ENCODE measurements around the gene RNH1. TPM values are rescaled to one million over a fixed set of nuclear protein-coding genes. Genes with fewer than 3 reads are reported as not detected.

RNH1 gene
- total RNA-seq, 2 experiments from 2014 or later, result 131 to 132 TPM

DNA sequence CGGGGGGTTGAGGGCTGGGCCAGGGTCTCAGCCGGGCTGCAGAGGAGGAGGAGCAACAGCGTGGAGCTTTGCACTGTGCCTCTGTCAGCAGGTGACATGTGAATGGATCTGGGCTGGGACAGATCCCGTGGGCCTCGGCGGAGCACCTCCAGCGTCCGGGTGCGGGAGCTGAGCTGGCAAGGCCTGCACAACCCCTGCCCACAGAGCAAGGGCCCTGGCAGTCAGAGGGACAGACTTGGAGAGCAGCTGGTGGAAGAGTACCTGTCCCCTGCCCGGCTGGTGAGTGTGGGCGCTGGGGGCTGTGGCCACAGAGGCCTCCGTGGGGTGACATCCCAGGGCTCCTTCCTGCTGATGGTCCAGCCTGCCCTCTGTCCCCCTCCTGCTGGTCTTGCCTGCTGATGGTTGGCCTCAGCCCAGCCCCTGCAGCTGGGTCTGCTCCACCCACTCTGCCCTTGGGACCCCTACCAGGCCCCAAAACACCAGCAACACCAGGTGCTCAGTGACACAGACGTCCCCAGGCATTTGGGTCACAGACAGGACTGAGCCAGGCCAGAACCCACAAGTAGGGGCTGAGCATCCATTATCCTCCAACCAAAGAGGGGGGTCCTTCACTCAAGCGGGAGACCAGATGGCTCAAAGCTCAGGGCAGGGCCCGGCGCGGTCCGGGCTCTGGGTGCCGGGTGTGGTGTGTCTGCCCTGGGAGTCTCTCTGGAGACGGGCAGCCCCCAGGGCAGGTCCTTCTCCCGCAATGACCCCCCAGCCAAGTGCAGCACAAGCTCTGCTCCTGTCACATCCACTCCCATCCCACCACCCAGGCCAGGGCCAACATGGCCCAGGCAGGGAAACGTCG is 33.8 kb upstream of the RNH1 start:
- no peaks in the 10 kb centered on the region for H3K36me3 ChIP-seq (ENCODE audit: insufficient read depth, low read length)
- no peaks in the 10 kb centered on the region for H3K27me3 Mint-ChIP-seq
- no peak overlapping the region for H3K27ac ChIP-seq (ENCODE audit: low read depth in 1 of 2, low read length in 2 of 2)
- no peak overlapping the region for H3K4me3 Mint-ChIP-seq
- no peak overlapping the region for H3K4me3 ChIP-seq (ENCODE audit: low read length)
- ChIA-PET POLR2A (no interaction called here), CTCF (no interaction called here)
- H3K27ac Mint-ChIP-seq, result no peak overlapping the region
- H3K9me3 Mint-ChIP-seq, result no peaks in the 10 kb centered on the region
- no peak for TF ChIP-seq CTCF (IDR thresholded peaks at IDR 0.05)
- H3K4me1 ChIP-seq (ENCODE audit: insufficient read depth, low read length), result peaks cover 28% of the 10 kb centered on the region
- DNase-seq (peak in 1 of 14 experiments; percentile 1), ATAC-seq (ENCODE audit: poor library complexity) (no peak)
- intact Hi-C loops (cut with DNase I, micrococcal nuclease), result no loop called here
- H3K4me1 Mint-ChIP-seq (ENCODE audit: low read depth), result peaks cover 16% of the 10 kb centered on the region
- peaks cover 4% of the 10 kb centered on the region for H3K36me3 Mint-ChIP-seq (ENCODE audit: low read depth)
- H3K27me3 ChIP-seq (ENCODE audit: control insufficient read depth in 1 of 2, insufficient read depth in 2 of 2, low read length in 2 of 2), result no peaks in the 10 kb centered on the region
- H3K9me3 ChIP-seq (ENCODE audit: control insufficient read depth in 1 of 2, insufficient read depth in 1 of 2, low read length in 2 of 2), result no peaks in the 10 kb centered on the region

DNA sequence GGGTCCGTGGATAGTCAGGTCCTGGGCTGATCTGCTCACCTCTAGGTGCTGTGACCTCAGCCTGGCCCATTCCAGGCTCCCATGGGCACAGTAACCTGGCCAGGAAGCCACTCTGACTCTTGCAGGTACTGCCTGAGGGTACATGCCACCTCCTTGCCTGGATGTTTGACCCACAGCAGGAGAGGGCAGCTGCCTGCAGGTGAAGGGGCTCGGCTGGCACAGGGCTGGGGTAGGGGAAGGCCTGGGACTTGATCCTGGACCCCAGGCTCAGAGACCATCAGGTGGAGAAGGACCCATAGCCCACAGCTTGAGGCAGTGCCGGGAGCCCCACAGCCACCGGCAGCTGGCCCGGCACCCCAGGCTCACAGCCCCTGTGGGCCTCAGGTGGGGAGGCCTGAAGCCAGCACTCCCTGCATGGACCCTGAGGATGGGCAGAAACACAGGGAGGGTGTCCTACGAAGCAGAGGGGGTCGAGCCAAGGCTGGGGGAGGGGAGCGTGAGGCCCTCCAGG is 33.0 kb upstream of the RNH1 start:
- peaks cover 4% of the 10 kb centered on the region for H3K36me3 Mint-ChIP-seq (ENCODE audit: low read depth)
- H3K9me3 Mint-ChIP-seq, result no peaks in the 10 kb centered on the region
- Histone ChIP-seq H3K4me3 (ENCODE audit: low read length) (no peak overlapping the region), H3K4me1 (ENCODE audit: insufficient read depth, low read length) (peaks cover 28% of the 10 kb centered on the region), H3K36me3 (ENCODE audit: insufficient read depth, low read length) (no peaks in the 10 kb centered on the region), H3K27ac (ENCODE audit: low read depth in 1 of 2, low read length in 2 of 2) (no peak overlapping the region), H3K9me3 (ENCODE audit: control insufficient read depth in 1 of 2, insufficient read depth in 1 of 2, low read length in 2 of 2) (no peaks in the 10 kb centered on the region), H3K27me3 (ENCODE audit: control insufficient read depth in 1 of 2, insufficient read depth in 2 of 2, low read length in 2 of 2) (no peaks in the 10 kb centered on the region)
- ChIA-PET CTCF (no interaction called here), POLR2A (no interaction called here)
- DNase-seq (no peak), ATAC-seq (ENCODE audit: poor library complexity) (no peak)
- intact Hi-C loops (cut with DNase I, micrococcal nuclease), result loop anchor here in 1 of 2 experiments (2.0 to 5.0 kb wide), 2 partner anchors 17 to 257 kb away; partner anchors contain the start of gene SLC25A22
- H3K4me1 Mint-ChIP-seq (ENCODE audit: low read depth), result peaks cover 16% of the 10 kb centered on the region
- H3K27me3 Mint-ChIP-seq, result no peaks in the 10 kb centered on the region
- no peak overlapping the region for H3K4me3 Mint-ChIP-seq
- TF ChIP-seq CTCF (IDR thresholded peaks at IDR 0.05), result no peak
- H3K27ac Mint-ChIP-seq, result no peak overlapping the region

DNA sequence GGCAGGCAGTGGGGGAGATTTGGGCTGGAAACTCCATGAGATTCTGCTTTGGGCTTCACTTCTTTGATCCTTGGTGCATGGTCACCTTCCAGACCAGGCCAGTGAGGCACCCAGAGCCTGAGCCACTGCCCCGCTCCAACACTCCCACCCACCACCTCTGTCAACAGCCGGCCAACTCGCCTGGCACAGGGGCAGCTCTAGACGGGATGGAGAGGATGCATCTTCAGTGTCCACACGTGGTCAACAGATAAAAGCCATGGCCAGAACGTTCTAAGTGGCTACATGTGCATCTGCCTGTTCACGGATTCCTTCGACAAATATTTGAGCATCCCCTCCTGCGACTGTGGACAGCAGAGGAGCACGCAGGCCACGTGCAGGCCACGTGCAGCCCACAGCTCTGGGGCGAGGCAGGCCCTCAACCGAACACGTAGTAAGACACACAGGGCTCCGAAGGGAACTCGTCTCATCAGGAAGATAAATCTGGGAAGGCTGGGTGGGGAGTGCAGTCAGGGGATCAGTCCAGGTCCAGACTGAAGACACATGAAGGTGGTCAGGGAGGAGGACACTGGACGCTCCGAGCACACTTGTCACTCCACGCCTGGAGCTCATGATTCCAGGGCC is 31.5 kb upstream of the RNH1 start:
- peaks cover 4% of the 10 kb centered on the region for H3K36me3 Mint-ChIP-seq (ENCODE audit: low read depth)
- H3K27ac Mint-ChIP-seq, result peak overlapping the region; percentile 53
- H3K27me3 Mint-ChIP-seq, result no peaks in the 10 kb centered on the region
- no peaks in the 10 kb centered on the region for H3K9me3 Mint-ChIP-seq
- Histone ChIP-seq H3K27me3 (ENCODE audit: control insufficient read depth in 1 of 2, insufficient read depth in 2 of 2, low read length in 2 of 2) (no peaks in the 10 kb centered on the region), H3K4me1 (ENCODE audit: insufficient read depth, low read length) (peaks cover 42% of the 10 kb centered on the region), H3K27ac (ENCODE audit: low read depth in 1 of 2, low read length in 2 of 2) (no peak overlapping the region), H3K9me3 (ENCODE audit: control insufficient read depth in 1 of 2, insufficient read depth in 1 of 2, low read length in 2 of 2) (no peaks in the 10 kb centered on the region), H3K36me3 (ENCODE audit: insufficient read depth, low read length) (peaks cover 2% of the 10 kb centered on the region), H3K4me3 (ENCODE audit: low read length) (no peak overlapping the region)
- ChIA-PET POLR2A (no interaction called here), CTCF (no interaction called here)
- H3K4me1 Mint-ChIP-seq (ENCODE audit: low read depth), result peaks cover 16% of the 10 kb centered on the region
- DNase-seq, result peak in 1 of 14 experiments; percentile 43
- no peak for TF ChIP-seq CTCF (IDR thresholded peaks at IDR 0.05)
- H3K4me3 Mint-ChIP-seq, result peak overlapping the region; percentile 15
- no peak for ATAC-seq (ENCODE audit: poor library complexity)
- intact Hi-C loops (cut with DNase I, micrococcal nuclease), result loop anchor here in 1 of 2 experiments (2.0 to 5.0 kb wide), 2 partner anchors 18 to 259 kb away; partner anchors contain the start of gene SLC25A22
